UCSD-AML1 (cell line): ENCODE measurements around the gene AK5.

Experiments
- DNase-seq: peaks from one replicate; lab custom pipeline; 2025; ENCODE audit not compliant: unreplicated experiment; lab: John Stamatoyannopoulos, UW

The AK5 gene

GRCh38 chr1:77536813-77537212 is 255.0 kb downstream of the AK5 start:
- DNase-seq = no peak

- no peak for DNase-seq
Observed at GRCh38 chr1:77538956-77539518, 257.2 kb downstream of the AK5 start.

GRCh38 chr1:77539519-77540142 is 257.8 kb downstream of the AK5 start:
- DNase-seq = peak; percentile 12

- no peak for DNase-seq
Observed at GRCh38 chr1:77540501-77541161, 258.8 kb downstream of the AK5 start.

GRCh38 chr1:77541162-77541545 is 259.3 kb downstream of the AK5 start:
- no peak for DNase-seq

- no peak for DNase-seq
Observed at GRCh38 chr1:77542813-77543420, 261.1 kb downstream of the AK5 start.

- no peak for DNase-seq
Observed at GRCh38 chr1:77543822-77544448, 262.1 kb downstream of the AK5 start.

- no peak for DNase-seq
Observed at GRCh38 chr1:77544845-77545244, 263.0 kb downstream of the AK5 start.

- no peak for DNase-seq
Observed at GRCh38 chr1:77545970-77546369, 264.2 kb downstream of the AK5 start.

GRCh38 chr1:77546890-77547289 is 265.1 kb downstream of the AK5 start:
- DNase-seq = no peak

- no peak for DNase-seq
Observed at GRCh38 chr1:77548285-77548684, 266.5 kb downstream of the AK5 start.

- no peak for DNase-seq
Observed at GRCh38 chr1:77550135-77550534, 268.3 kb downstream of the AK5 start.

- no peak for DNase-seq
Observed at GRCh38 chr1:77552626-77553025, 270.8 kb downstream of the AK5 start.

- DNase-seq = no peak
Observed at GRCh38 chr1:77553568-77554291, 271.9 kb downstream of the AK5 start.

GRCh38 chr1:77556045-77556444 is 274.2 kb downstream of the AK5 start:
- DNase-seq = no peak

GRCh38 chr1:77557053-77557452 is 275.2 kb downstream of the AK5 start:
- DNase-seq = no peak

- DNase-seq = no peak
Observed at GRCh38 chr1:77558591-77559164, 276.9 kb downstream of the AK5 start.

- DNase-seq = no peak
Observed at GRCh38 chr1:77560741-77561140, 278.9 kb downstream of the AK5 start.

- DNase-seq = no peak
Observed at GRCh38 chr1:77562596-77563150, 280.9 kb downstream of the AK5 start.

- DNase-seq = no peak
Observed at GRCh38 chr1:77565321-77565720, 283.5 kb downstream of the AK5 start.
